Fibroblast of villous mesenchyme (primary cell): ENCODE results near the gene CTSF. TPM values are rescaled to one million over a fixed set of nuclear protein-coding genes. Genes with fewer than 3 reads are reported as not detected.
"Not testable (repeated sequence)": the region's sequence is repeated elsewhere in the genome, so short reads cannot be mapped to it uniquely, and the experiment has no call there.

Experiments
- DNase-seq: peaks from one replicate; pipeline ENCODE4 v3.0.0-alpha.2; 2010; ENCODE audit warnings: low read depth
- H3K4me3 ChIP-seq: 2 replicates; pipeline ENCODE4 v1.5.1; 2011; ENCODE audit warnings: low read depth, mild to moderate bottlenecking, low read length
- CTCF ChIP-seq: IDR thresholded peaks from 2 replicates; pipeline ENCODE4 v1.5.1; 2012; ENCODE audit warnings: low read depth, mild to moderate bottlenecking, low read length; ENCODE audit not compliant: insufficient read depth
- total RNA-seq: library from RNA; depleted of rRNA; stranded (reverse); fragments of >200 nt; gene quantifications from 2 replicates; pipeline ENCODE4 v1.2.3, GENCODE V29; 2012

The CTSF gene
- total RNA-seq, 1 donor = 9.9 TPM

GRCh38 chr11:66548774-66549630 is 19.4 kb downstream of the CTSF start:
- TF ChIP-seq CTCF = no peak
- H3K4me3 ChIP-seq = no peak overlapping the region
- DNase-seq = no peak

- H3K4me3 ChIP-seq = no peak overlapping the region
- DNase-seq = no peak
- TF ChIP-seq CTCF = no peak
Measured at GRCh38 chr11:66548041-66548440, 20.4 kb downstream of the CTSF start.

GRCh38 chr11:66547662-66548009 is 20.8 kb downstream of the CTSF start:
- no peak overlapping the region for H3K4me3 ChIP-seq
- no peak for DNase-seq
- TF ChIP-seq CTCF = no peak

- no peak overlapping the region for H3K4me3 ChIP-seq
- no peak for DNase-seq
- no peak for TF ChIP-seq CTCF
Measured at GRCh38 chr11:66546966-66547661, 21.3 kb downstream of the CTSF start.

- no peak for TF ChIP-seq CTCF
- peak; percentile 66 for DNase-seq
Measured at GRCh38 chr11:66546368-66546965, 21.9 kb downstream of the CTSF start, which contains the start of gene ACTN3. Gene ACTN3 (plus strand): TSS chr11:66546903. CDS start chr11:66546938, 35 bp downstream.

DNA sequence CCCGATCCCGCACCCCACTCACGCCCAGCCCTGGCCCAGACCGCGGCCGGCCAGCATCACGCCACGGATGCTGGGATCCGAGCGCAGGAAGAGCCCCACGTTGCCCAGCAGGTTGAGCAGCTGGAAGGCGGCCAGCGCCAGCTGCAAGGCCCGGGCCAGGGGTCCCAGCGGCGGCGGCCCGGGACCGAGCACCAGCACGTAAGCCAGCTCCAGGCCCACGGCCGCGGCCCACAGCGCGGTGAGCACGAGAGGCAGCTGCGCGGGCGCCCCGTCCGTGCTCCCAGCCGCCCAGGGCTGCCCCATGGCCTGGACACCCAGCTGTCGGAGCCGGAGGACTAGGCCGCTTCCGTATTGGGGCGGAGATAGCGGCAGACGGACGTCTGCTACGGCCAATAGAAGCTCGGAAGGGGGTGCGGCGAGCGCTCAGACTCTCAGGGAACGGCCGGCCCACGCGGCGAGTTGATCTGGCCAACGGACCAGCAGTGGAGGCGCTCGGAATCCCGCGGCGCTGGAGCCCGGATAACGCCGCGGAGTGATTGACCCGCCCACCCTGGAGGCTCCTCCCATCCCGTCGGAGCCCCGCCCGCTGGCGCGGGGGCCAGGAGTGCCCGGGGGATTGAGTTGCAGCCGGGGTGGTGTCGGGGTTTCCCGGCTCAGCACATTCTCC is 22.6 kb downstream of the CTSF start, which contains the start of gene ZDHHC24:
ZDHHC24 (minus strand) TSS at position 348 of the 667 bp plus-strand sequence; CDS start at position 303, 45 bp downstream.
- no peak for TF ChIP-seq CTCF
- H3K4me3 ChIP-seq = peak within 1 kb of the TSS; percentile 68
- peak; percentile 98 for DNase-seq

More at GRCh38 chr11:66546368-66546965, 21.9 kb downstream of the CTSF start, which contains the start of gene ACTN3:
- H3K4me3 ChIP-seq = peak within 1 kb of the TSS; percentile 68

GRCh38 chr11:66544952-66545351 is 23.5 kb downstream of the CTSF start:
- not testable (repeated sequence) for DNase-seq
- peak overlapping the region; percentile 68 for H3K4me3 ChIP-seq
